Activated T-helper 2 cell treated with anti-CD3 and anti-CD28 coated beads, Interferon-gamma antibody, Interleukin-2, Interleukin-4, amounts not matched to agents 10 μg/mL and 5 μg/mL and 100 μg/mL, durations not matched to agents 14 hours and 24 hours and 36 hours (primary cell): Measurements from ENCODE around the gene ALDH4A1. TPM values are rescaled to one million over a fixed set of nuclear protein-coding genes. Genes with fewer than 3 reads are reported as not detected.

ENCODE experiments used
- DNase-seq: peaks from one replicate; pipeline ENCODE4 v3.0.0; 2021; ENCODE audit warnings: low spot score
- H3K27ac Mint-ChIP-seq: one replicate; pipeline ENCODE4 v1.8.0; 2021; ENCODE audit warnings: mixed read lengths
- H3K27me3 Mint-ChIP-seq: one replicate; pipeline ENCODE4 v1.8.0; 2021; ENCODE audit warnings: low read depth, mixed read lengths
- H3K36me3 Mint-ChIP-seq: one replicate; pipeline ENCODE4 v1.8.0; 2021; ENCODE audit warnings: low read depth, mixed read lengths
- H3K4me1 Mint-ChIP-seq: one replicate; pipeline ENCODE4 v1.8.0; 2021; ENCODE audit warnings: low read depth, mixed read lengths
- H3K4me3 Mint-ChIP-seq: one replicate; pipeline ENCODE4 v1.8.0; 2021; ENCODE audit warnings: low read depth, mild to moderate bottlenecking, moderate library complexity, mixed read lengths
- H3K9me3 Mint-ChIP-seq: one replicate; pipeline ENCODE4 v1.8.0; 2021; ENCODE audit warnings: mixed read lengths
- intact Hi-C: fragments of 100-400 bp; cut with micrococcal nuclease; formaldehyde crosslinking; loops from one replicate; pipeline ENCODE4 v1.15.1; 2023
- total RNA-seq: library from RNA; stranded (reverse); gene quantifications from 2 replicates; pipeline ENCODE4 v1.2.3, GENCODE V29; 2022

The ALDH4A1 gene, protein sequence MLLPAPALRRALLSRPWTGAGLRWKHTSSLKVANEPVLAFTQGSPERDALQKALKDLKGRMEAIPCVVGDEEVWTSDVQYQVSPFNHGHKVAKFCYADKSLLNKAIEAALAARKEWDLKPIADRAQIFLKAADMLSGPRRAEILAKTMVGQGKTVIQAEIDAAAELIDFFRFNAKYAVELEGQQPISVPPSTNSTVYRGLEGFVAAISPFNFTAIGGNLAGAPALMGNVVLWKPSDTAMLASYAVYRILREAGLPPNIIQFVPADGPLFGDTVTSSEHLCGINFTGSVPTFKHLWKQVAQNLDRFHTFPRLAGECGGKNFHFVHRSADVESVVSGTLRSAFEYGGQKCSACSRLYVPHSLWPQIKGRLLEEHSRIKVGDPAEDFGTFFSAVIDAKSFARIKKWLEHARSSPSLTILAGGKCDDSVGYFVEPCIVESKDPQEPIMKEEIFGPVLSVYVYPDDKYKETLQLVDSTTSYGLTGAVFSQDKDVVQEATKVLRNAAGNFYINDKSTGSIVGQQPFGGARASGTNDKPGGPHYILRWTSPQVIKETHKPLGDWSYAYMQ
- total RNA-seq, result 4.4 and 5.0 TPM in 2 replicates

DNA sequence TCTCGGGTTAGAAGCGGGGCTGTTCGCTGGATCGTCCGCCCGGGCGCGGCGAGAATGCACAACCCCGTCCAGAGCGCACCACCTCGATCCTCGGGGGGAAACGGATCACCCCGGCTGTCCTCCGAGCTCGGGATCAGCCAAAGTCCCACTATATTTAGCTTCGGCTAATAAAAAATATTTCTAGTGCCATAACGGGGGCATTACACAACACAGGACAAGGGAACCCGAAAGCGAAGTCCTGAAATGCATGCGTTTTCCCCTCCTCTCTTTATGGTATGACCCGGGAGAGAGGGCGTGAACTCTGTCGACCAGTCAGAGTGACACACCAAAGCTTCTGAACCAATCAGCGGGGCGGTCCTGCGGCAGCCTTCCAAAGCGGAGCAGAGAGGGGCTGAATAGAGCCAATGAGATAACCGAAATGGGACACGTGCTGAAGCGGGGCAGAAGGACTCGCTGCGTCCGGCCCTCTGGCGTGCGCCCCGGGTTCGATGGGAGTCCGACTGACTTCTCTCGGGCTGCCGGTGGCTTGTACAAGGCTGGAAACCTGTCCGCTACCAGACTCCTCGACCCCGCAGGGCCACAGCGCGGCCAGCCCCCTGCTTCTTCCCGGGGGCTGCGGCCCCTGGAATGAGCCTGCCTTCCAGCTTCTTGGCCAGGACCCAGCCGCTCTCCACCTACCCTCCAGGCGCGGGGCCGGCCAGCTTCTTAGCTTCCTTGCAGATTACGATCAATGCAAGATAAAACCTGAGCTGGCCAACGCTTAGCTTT, at the start of gene ALDH4A1:
Gene ALDH4A1 (minus strand): TSS at position 33 of the 768 bp plus-strand sequence. CDS start 32 bp downstream, at position 1.
- Mint-ChIP-seq H3K27ac (peak within 1 kb of the TSS; percentile 96), H3K36me3 (peaks cover 9% of the 10 kb centered on the region), H3K27me3 (no peaks in the 10 kb centered on the region), H3K4me1 (peaks cover 17% of the 10 kb centered on the region), H3K9me3 (no peaks in the 10 kb centered on the region), H3K4me3 (peak within 1 kb of the TSS; percentile 95)
- intact Hi-C loops, result loop anchor here (2.0 to 5.0 kb wide), 2 partner anchors 110 to 172 kb away; no protein-coding TSS in a partner anchor
- peak; percentile 93 for DNase-seq

DNA sequence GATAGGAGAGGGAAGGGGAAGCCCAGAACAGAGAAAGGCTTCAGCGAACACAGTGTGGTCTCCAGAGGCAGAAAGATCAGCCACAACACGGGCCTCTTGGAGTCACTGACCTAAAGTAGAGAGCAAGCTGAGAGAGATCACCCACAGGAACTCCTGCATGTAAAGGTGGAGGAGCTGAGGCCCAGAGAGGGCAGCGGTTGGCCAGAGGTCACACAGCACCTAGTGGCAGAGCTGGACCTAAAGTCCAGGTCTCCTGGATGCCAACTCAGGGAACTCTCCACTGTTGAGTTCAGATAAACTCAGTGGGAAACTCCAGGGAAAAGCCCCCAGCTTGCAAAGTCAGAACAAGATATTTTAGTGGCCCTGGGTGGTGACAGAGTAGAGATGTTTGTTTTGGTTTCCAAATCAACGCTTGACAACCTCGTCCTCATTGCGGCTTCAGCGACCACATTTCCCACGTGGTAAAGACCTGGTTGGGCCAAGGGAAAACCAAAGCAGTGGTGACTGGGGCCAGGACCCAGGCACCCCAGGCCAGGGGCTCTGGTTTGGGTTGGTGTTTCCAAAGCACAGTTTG, 49.5 kb upstream of the ALDH4A1 start:
- intact Hi-C loops, result loop anchor here (1.0 to 5.0 kb wide), 5 partner anchors 26 to 255 kb away; no protein-coding TSS in a partner anchor
- H3K4me3 Mint-ChIP-seq, result peak overlapping the region; percentile 73
- H3K36me3 Mint-ChIP-seq, result peaks cover 39% of the 10 kb centered on the region
- peak; percentile 88 for DNase-seq
- H3K9me3 Mint-ChIP-seq, result no peaks in the 10 kb centered on the region
- H3K27ac Mint-ChIP-seq, result peak overlapping the region; percentile 96
- H3K4me1 Mint-ChIP-seq, result peaks cover 80% of the 10 kb centered on the region
- H3K27me3 Mint-ChIP-seq, result no peaks in the 10 kb centered on the region

DNA sequence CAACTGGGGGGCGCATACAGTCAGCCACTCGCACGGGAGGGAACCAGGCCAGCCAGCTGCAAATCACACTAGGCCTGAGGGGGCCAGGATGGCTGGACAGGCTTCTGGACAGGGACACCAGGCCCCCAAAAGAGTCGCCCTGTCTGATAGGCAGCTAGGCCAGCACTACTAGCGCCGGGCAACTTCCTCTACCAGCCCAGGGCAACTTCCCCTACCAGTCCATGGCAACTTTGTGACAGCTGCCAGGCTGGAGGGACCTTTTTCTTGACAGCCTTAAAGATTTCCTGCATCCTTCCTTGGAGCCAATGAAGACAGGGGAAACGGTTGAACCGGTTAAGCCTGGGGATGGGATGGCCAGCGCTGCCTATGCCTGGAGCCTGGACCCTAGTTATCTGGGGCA, 49.1 kb upstream of the ALDH4A1 start:
- Mint-ChIP-seq H3K27ac (peak overlapping the region; percentile 96), H3K36me3 (peaks cover 39% of the 10 kb centered on the region), H3K4me1 (peaks cover 84% of the 10 kb centered on the region), H3K27me3 (no peaks in the 10 kb centered on the region), H3K4me3 (peak overlapping the region; percentile 73), H3K9me3 (no peaks in the 10 kb centered on the region)
- no peak for DNase-seq
- intact Hi-C loops, result loop anchor here (5.0 kb wide), 3 partner anchors 44 to 256 kb away; no protein-coding TSS in a partner anchor

GRCh38 chr1:18950401-18951026, 48.2 kb upstream of the ALDH4A1 start:
- H3K9me3 Mint-ChIP-seq, result no peaks in the 10 kb centered on the region
- intact Hi-C loops, result loop anchor here (5.0 kb wide), 3 partner anchors 43 to 257 kb away; no protein-coding TSS in a partner anchor
- no peak for DNase-seq
- H3K27ac Mint-ChIP-seq, result peak overlapping the region; percentile 96
- H3K4me3 Mint-ChIP-seq, result peak overlapping the region; percentile 73
- no peaks in the 10 kb centered on the region for H3K27me3 Mint-ChIP-seq
- H3K4me1 Mint-ChIP-seq, result peaks cover 89% of the 10 kb centered on the region
- peaks cover 39% of the 10 kb centered on the region for H3K36me3 Mint-ChIP-seq

GRCh38 chr1:18949686-18950400, 47.5 kb upstream of the ALDH4A1 start:
- no peak for DNase-seq
- H3K36me3 Mint-ChIP-seq, result peaks cover 35% of the 10 kb centered on the region
- intact Hi-C loops, result loop anchor here (5.0 kb wide), 3 partner anchors 43 to 257 kb away; no protein-coding TSS in a partner anchor
- H3K4me3 Mint-ChIP-seq, result peak overlapping the region; percentile 73
- H3K27ac Mint-ChIP-seq, result peak overlapping the region; percentile 96
- peaks cover 92% of the 10 kb centered on the region for H3K4me1 Mint-ChIP-seq
- H3K27me3 Mint-ChIP-seq, result no peaks in the 10 kb centered on the region
- no peaks in the 10 kb centered on the region for H3K9me3 Mint-ChIP-seq

GRCh38 chr1:18948913-18949685, 46.7 kb upstream of the ALDH4A1 start:
- Mint-ChIP-seq H3K27me3 (no peaks in the 10 kb centered on the region), H3K9me3 (no peaks in the 10 kb centered on the region), H3K27ac (peak overlapping the region; percentile 96), H3K4me1 (peaks cover 87% of the 10 kb centered on the region), H3K4me3 (peak overlapping the region; percentile 73), H3K36me3 (peaks cover 27% of the 10 kb centered on the region)
- DNase-seq, result no peak
- intact Hi-C loops, result loop anchor here (1.0 kb wide), 1 partner anchor 22 kb away; no protein-coding TSS in a partner anchor

- Mint-ChIP-seq H3K4me3 (peak overlapping the region; percentile 73), H3K36me3 (peaks cover 24% of the 10 kb centered on the region), H3K27me3 (no peaks in the 10 kb centered on the region), H3K9me3 (no peaks in the 10 kb centered on the region), H3K4me1 (peaks cover 82% of the 10 kb centered on the region), H3K27ac (peak overlapping the region; percentile 77)
- intact Hi-C loops, result loop anchor here (1.0 kb wide), 1 partner anchor 21 kb away; no protein-coding TSS in a partner anchor
- DNase-seq, result no peak
Observed at GRCh38 chr1:18948048-18948912, 45.9 kb upstream of the ALDH4A1 start.

DNA sequence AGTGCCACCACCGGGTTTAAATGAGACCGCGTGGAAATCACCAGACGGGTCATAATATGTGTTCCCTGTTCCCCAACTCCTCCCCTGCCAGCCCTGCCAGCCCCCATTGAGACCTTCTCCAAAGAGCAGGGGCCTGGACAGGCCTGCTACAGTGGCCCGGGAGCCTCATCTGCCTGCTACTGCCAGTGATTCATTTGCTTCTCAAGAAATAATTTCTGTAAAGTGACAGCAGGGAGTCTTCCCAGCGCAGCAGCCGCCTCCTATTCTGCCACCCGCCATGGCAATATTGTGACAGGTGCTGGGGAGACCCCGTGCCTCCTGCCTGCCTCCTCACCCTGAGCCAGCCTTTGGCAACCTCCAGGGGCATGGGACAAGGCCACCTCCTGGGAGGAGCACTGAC, 45.2 kb upstream of the ALDH4A1 start:
- Mint-ChIP-seq H3K4me3 (no peak overlapping the region), H3K27ac (peak overlapping the region; percentile 77), H3K9me3 (no peaks in the 10 kb centered on the region), H3K27me3 (no peaks in the 10 kb centered on the region), H3K4me1 (peaks cover 75% of the 10 kb centered on the region), H3K36me3 (peaks cover 19% of the 10 kb centered on the region)
- intact Hi-C loops, result no loop called here
- no peak for DNase-seq

GRCh38 chr1:18946550-18947381, 44.4 kb upstream of the ALDH4A1 start:
- peak overlapping the region; percentile 42 for H3K27ac Mint-ChIP-seq
- no peaks in the 10 kb centered on the region for H3K9me3 Mint-ChIP-seq
- peaks cover 67% of the 10 kb centered on the region for H3K4me1 Mint-ChIP-seq
- no peak overlapping the region for H3K4me3 Mint-ChIP-seq
- peaks cover 13% of the 10 kb centered on the region for H3K36me3 Mint-ChIP-seq
- no peak for DNase-seq
- H3K27me3 Mint-ChIP-seq, result no peaks in the 10 kb centered on the region
- intact Hi-C loops, result no loop called here

- peaks cover 58% of the 10 kb centered on the region for H3K4me1 Mint-ChIP-seq
- peaks cover 10% of the 10 kb centered on the region for H3K36me3 Mint-ChIP-seq
- intact Hi-C loops, result no loop called here
- H3K9me3 Mint-ChIP-seq, result no peaks in the 10 kb centered on the region
- H3K27ac Mint-ChIP-seq, result no peak overlapping the region
- DNase-seq, result no peak
- H3K4me3 Mint-ChIP-seq, result no peak overlapping the region
- no peaks in the 10 kb centered on the region for H3K27me3 Mint-ChIP-seq
Observed at GRCh38 chr1:18945401-18945849, 43.1 kb upstream of the ALDH4A1 start.
